ENCODE measurements around the gene SEC14L3.

- no peak for TF ChIP-seq CTCF (IDR thresholded peaks at IDR 0.05)
- TF ChIP-seq POLR2A (IDR thresholded peaks at IDR 0.05): no peak
Measured at GRCh38 chr22:30502911-30503310, 31.1 kb upstream of the SEC14L3 start.
